NCI-H82 treated with DMSO at 0.1 percent for 48 hours (cell line): Measurements from ENCODE around the gene PSMA6.
"Not testable (repeated sequence)": the region's sequence is repeated elsewhere in the genome, so short reads cannot be mapped to it uniquely, and the experiment has no call there.

Experiments
- DNase-seq: peaks from one replicate; lab custom pipeline; 2025; ENCODE audit not compliant: unreplicated experiment; lab: John Stamatoyannopoulos, UW

PSMA6 gene

GRCh38 chr14:35284506-35284905 lies 7.7 kb upstream of the PSMA6 start:
- no peak for DNase-seq

GRCh38 chr14:35285168-35286002 lies 6.8 kb upstream of the PSMA6 start:
- no peak for DNase-seq

GRCh38 chr14:35286003-35286600 lies 6.1 kb upstream of the PSMA6 start:
- DNase-seq = no peak

GRCh38 chr14:35286707-35287106 lies 5.5 kb upstream of the PSMA6 start:
- DNase-seq = no peak

- no peak for DNase-seq
Measured at GRCh38 chr14:35287431-35288013, 4.7 kb upstream of the PSMA6 start.

- no peak for DNase-seq
Measured at GRCh38 chr14:35289623-35290022, 2.6 kb upstream of the PSMA6 start.

- no peak for DNase-seq
Measured at GRCh38 chr14:35292770-35293561, 784 bp downstream of the PSMA6 start.

- DNase-seq = no peak
Measured at GRCh38 chr14:35295845-35296161, 3.6 kb downstream of the PSMA6 start.

GRCh38 chr14:35296545-35296944 lies 4.4 kb downstream of the PSMA6 start:
- no peak for DNase-seq

- DNase-seq = no peak
Measured at GRCh38 chr14:35297706-35298105, 5.5 kb downstream of the PSMA6 start.

- DNase-seq = no peak
Measured at GRCh38 chr14:35298351-35298750, 6.2 kb downstream of the PSMA6 start.

GRCh38 chr14:35299708-35300107 lies 7.5 kb downstream of the PSMA6 start:
- no peak for DNase-seq

- DNase-seq = no peak
Measured at GRCh38 chr14:35300228-35300627, 8.0 kb downstream of the PSMA6 start.

- not testable (repeated sequence) for DNase-seq
Measured at GRCh38 chr14:35301334-35301733, 9.2 kb downstream of the PSMA6 start.

GRCh38 chr14:35301735-35302528 lies 9.8 kb downstream of the PSMA6 start:
- DNase-seq = no peak

GRCh38 chr14:35303149-35303935 lies 11.2 kb downstream of the PSMA6 start:
- DNase-seq = no peak

- DNase-seq = no peak
Measured at GRCh38 chr14:35304812-35305462, 12.8 kb downstream of the PSMA6 start.

GRCh38 chr14:35305633-35306032 lies 13.5 kb downstream of the PSMA6 start:
- no peak for DNase-seq

- no peak for DNase-seq
Measured at GRCh38 chr14:35306114-35306513, 13.9 kb downstream of the PSMA6 start.

GRCh38 chr14:35317820-35318219 lies 25.6 kb downstream of the PSMA6 start:
- no peak for DNase-seq
